ENCODE data around the gene PHPT1. TPM values are rescaled to one million over a fixed set of nuclear protein-coding genes. Genes with fewer than 3 reads are reported as not detected.
"Not testable (repeated sequence)": the region's sequence is repeated elsewhere in the genome, so short reads cannot be mapped to it uniquely, and the experiment has no call there.

PHPT1 gene
- polyA plus RNA-seq, 2 donors = 83.1 to 101 TPM

GRCh38 chr9:136860529-136860928 is 11.3 kb downstream of the PHPT1 start:
- 87 to 88% methylated on average over 9 of the region's 9 CpGs for WGBS, 2 donors
- H3K36me3 ChIP-seq (ENCODE audit: control insufficient read depth in 2 of 2, insufficient read depth in 2 of 2, low read length in 1 of 2) = peaks cover 16 to 35% of the 10 kb centered on the region in 2 donors
- peaks cover 10 to 32% of the 10 kb centered on the region in 2 donors for H3K4me1 ChIP-seq (ENCODE audit: control insufficient read depth in 2 of 2, insufficient read depth in 2 of 2, low read length in 1 of 2)
- H3K27ac ChIP-seq (ENCODE audit: low read depth in 2 of 2, low read length in 1 of 2) = no peak overlapping the region
- H3K9me3 ChIP-seq (ENCODE audit: control insufficient read depth in 2 of 2, insufficient read depth in 1 of 2, low read depth in 1 of 2, low read length in 1 of 2) = no peaks in the 10 kb centered on the region
- H3K27me3 ChIP-seq (ENCODE audit: control insufficient read depth in 1 of 2, insufficient read depth in 2 of 2, low read length in 2 of 2) = no peaks in the 10 kb centered on the region
- no peak overlapping the region for H3K4me3 ChIP-seq (ENCODE audit: low read depth in 1 of 2, low read length in 2 of 2)

- H3K9me3 ChIP-seq (ENCODE audit: control insufficient read depth in 2 of 2, insufficient read depth in 1 of 2, low read depth in 1 of 2, low read length in 1 of 2) = no peaks in the 10 kb centered on the region
- H3K27me3 ChIP-seq (ENCODE audit: control insufficient read depth in 1 of 2, insufficient read depth in 2 of 2, low read length in 2 of 2) = no peaks in the 10 kb centered on the region
- no peak overlapping the region for H3K4me3 ChIP-seq (ENCODE audit: low read depth in 1 of 2, low read length in 2 of 2)
- WGBS, 2 donors = 90 to 91% methylated on average over 22 of the region's 22 CpGs
- no peak overlapping the region for H3K27ac ChIP-seq (ENCODE audit: low read depth in 2 of 2, low read length in 1 of 2)
- H3K36me3 ChIP-seq (ENCODE audit: control insufficient read depth in 2 of 2, insufficient read depth in 2 of 2, low read length in 1 of 2) = peaks cover 16 to 35% of the 10 kb centered on the region in 2 donors
- H3K4me1 ChIP-seq (ENCODE audit: control insufficient read depth in 2 of 2, insufficient read depth in 2 of 2, low read length in 1 of 2) = peaks cover 10 to 32% of the 10 kb centered on the region in 2 donors
These were observed 12.0 kb downstream of the PHPT1 start for GRCh38 chr9:136860933-136861873.

- Histone ChIP-seq H3K9me3 (ENCODE audit: control insufficient read depth in 2 of 2, insufficient read depth in 1 of 2, low read depth in 1 of 2, low read length in 1 of 2) (no peaks in the 10 kb centered on the region), H3K36me3 (ENCODE audit: control insufficient read depth in 2 of 2, insufficient read depth in 2 of 2, low read length in 1 of 2) (peaks cover 16 to 33% of the 10 kb centered on the region in 2 donors), H3K27ac (ENCODE audit: low read depth in 2 of 2, low read length in 1 of 2) (no peak overlapping the region), H3K27me3 (ENCODE audit: control insufficient read depth in 1 of 2, insufficient read depth in 2 of 2, low read length in 2 of 2) (no peaks in the 10 kb centered on the region), H3K4me1 (ENCODE audit: control insufficient read depth in 2 of 2, insufficient read depth in 2 of 2, low read length in 1 of 2) (peaks cover 10 to 32% of the 10 kb centered on the region in 2 donors), H3K4me3 (ENCODE audit: low read depth in 1 of 2, low read length in 2 of 2) (no peak overlapping the region)
- WGBS, 2 donors = 85% methylated on average over 26 of the region's 26 CpGs
These were observed 12.8 kb downstream of the PHPT1 start for GRCh38 chr9:136861874-136862457.

GRCh38 chr9:136862849-136863622 is 13.8 kb downstream of the PHPT1 start:
- H3K36me3 ChIP-seq (ENCODE audit: control insufficient read depth in 2 of 2, insufficient read depth in 2 of 2, low read length in 1 of 2) = peaks cover 16 to 33% of the 10 kb centered on the region in 2 donors
- no peaks in the 10 kb centered on the region for H3K9me3 ChIP-seq (ENCODE audit: control insufficient read depth in 2 of 2, insufficient read depth in 1 of 2, low read depth in 1 of 2, low read length in 1 of 2)
- WGBS, 2 donors = 91 to 92% methylated on average over 31 of the region's 31 CpGs
- H3K27ac ChIP-seq (ENCODE audit: low read depth in 2 of 2, low read length in 1 of 2) = no peak overlapping the region
- no peaks in the 10 kb centered on the region for H3K27me3 ChIP-seq (ENCODE audit: control insufficient read depth in 1 of 2, insufficient read depth in 2 of 2, low read length in 2 of 2)
- peaks cover 6 to 25% of the 10 kb centered on the region in 2 donors for H3K4me1 ChIP-seq (ENCODE audit: control insufficient read depth in 2 of 2, insufficient read depth in 2 of 2, low read length in 1 of 2)
- no peak overlapping the region for H3K4me3 ChIP-seq (ENCODE audit: low read depth in 1 of 2, low read length in 2 of 2)

- Histone ChIP-seq H3K9me3 (ENCODE audit: control insufficient read depth in 2 of 2, insufficient read depth in 1 of 2, low read depth in 1 of 2, low read length in 1 of 2) (no peaks in the 10 kb centered on the region), H3K4me1 (ENCODE audit: control insufficient read depth in 2 of 2, insufficient read depth in 2 of 2, low read length in 1 of 2) (peaks cover under 1 to 18% of the 10 kb centered on the region in 2 donors), H3K4me3 (ENCODE audit: low read depth in 1 of 2, low read length in 2 of 2) (no peak overlapping the region), H3K27me3 (ENCODE audit: control insufficient read depth in 1 of 2, insufficient read depth in 2 of 2, low read length in 2 of 2) (no peaks in the 10 kb centered on the region), H3K27ac (ENCODE audit: low read depth in 2 of 2, low read length in 1 of 2) (no peak overlapping the region), H3K36me3 (ENCODE audit: control insufficient read depth in 2 of 2, insufficient read depth in 2 of 2, low read length in 1 of 2) (peaks cover 16 to 33% of the 10 kb centered on the region in 2 donors)
- 88 to 90% methylated on average over 12 of the region's 12 CpGs for WGBS, 2 donors
These were observed 14.5 kb downstream of the PHPT1 start for GRCh38 chr9:136863623-136864273.

- H3K36me3 ChIP-seq (ENCODE audit: control insufficient read depth in 2 of 2, insufficient read depth in 2 of 2, low read length in 1 of 2) = peaks cover 16 to 33% of the 10 kb centered on the region in 2 donors
- no peaks in the 10 kb centered on the region for H3K9me3 ChIP-seq (ENCODE audit: control insufficient read depth in 2 of 2, insufficient read depth in 1 of 2, low read depth in 1 of 2, low read length in 1 of 2)
- peak overlapping the region; percentile 74 to 98 for H3K4me3 ChIP-seq (ENCODE audit: low read depth in 1 of 2, low read length in 2 of 2)
- WGBS, 2 donors = 47 to 61% methylated on average over 11 of the region's 11 CpGs
- H3K27me3 ChIP-seq (ENCODE audit: control insufficient read depth in 1 of 2, insufficient read depth in 2 of 2, low read length in 2 of 2) = no peaks in the 10 kb centered on the region
- H3K27ac ChIP-seq (ENCODE audit: low read depth in 2 of 2, low read length in 1 of 2) = peak overlapping the region; percentile 68 to 92
- peaks cover 0 to 8% of the 10 kb centered on the region in 2 donors for H3K4me1 ChIP-seq (ENCODE audit: control insufficient read depth in 2 of 2, insufficient read depth in 2 of 2, low read length in 1 of 2)
These were observed 16.0 kb downstream of the PHPT1 start for GRCh38 chr9:136865041-136865767.

GRCh38 chr9:136865768-136866103 is 16.5 kb downstream of the PHPT1 start:
- no peaks in the 10 kb centered on the region for H3K27me3 ChIP-seq (ENCODE audit: control insufficient read depth in 1 of 2, insufficient read depth in 2 of 2, low read length in 2 of 2)
- 2% methylated on average over 14 to 20 of the region's 20 CpGs for WGBS, 2 donors
- peak overlapping the region; percentile 74 to 98 for H3K4me3 ChIP-seq (ENCODE audit: low read depth in 1 of 2, low read length in 2 of 2)
- H3K27ac ChIP-seq (ENCODE audit: low read depth in 2 of 2, low read length in 1 of 2) = peak overlapping the region; percentile 68 to 92
- no peaks in the 10 kb centered on the region for H3K9me3 ChIP-seq (ENCODE audit: control insufficient read depth in 2 of 2, insufficient read depth in 1 of 2, low read depth in 1 of 2, low read length in 1 of 2)
- peaks cover 16 to 30% of the 10 kb centered on the region in 2 donors for H3K36me3 ChIP-seq (ENCODE audit: control insufficient read depth in 2 of 2, insufficient read depth in 2 of 2, low read length in 1 of 2)
- peaks cover 0 to 8% of the 10 kb centered on the region in 2 donors for H3K4me1 ChIP-seq (ENCODE audit: control insufficient read depth in 2 of 2, insufficient read depth in 2 of 2, low read length in 1 of 2)

- Histone ChIP-seq H3K4me3 (ENCODE audit: low read depth in 1 of 2, low read length in 2 of 2) (peak overlapping the region; percentile 74 to 98), H3K36me3 (ENCODE audit: control insufficient read depth in 2 of 2, insufficient read depth in 2 of 2, low read length in 1 of 2) (peaks cover 9 to 19% of the 10 kb centered on the region in 2 donors)
- not testable (repeated sequence) for H3K9me3 ChIP-seq (ENCODE audit: control insufficient read depth in 2 of 2, insufficient read depth in 1 of 2, low read depth in 1 of 2, low read length in 1 of 2); H3K27ac ChIP-seq (ENCODE audit: low read depth in 2 of 2, low read length in 1 of 2); H3K27me3 ChIP-seq (ENCODE audit: control insufficient read depth in 1 of 2, insufficient read depth in 2 of 2, low read length in 2 of 2); H3K4me1 ChIP-seq (ENCODE audit: control insufficient read depth in 2 of 2, insufficient read depth in 2 of 2, low read length in 1 of 2)
- 80 to 81% methylated on average over 29 of the region's 29 CpGs for WGBS, 2 donors
These were observed 17.8 kb downstream of the PHPT1 start for GRCh38 chr9:136866898-136867421.
